H9 (cell line): ENCODE data around the gene ARMH3. TPM values are rescaled to one million over a fixed set of nuclear protein-coding genes. Genes with fewer than 3 reads are reported as not detected.

ENCODE experiments used
- DNase-seq: peaks from one replicate; pipeline ENCODE4 v3.0.0-alpha.2; 2017
- H2AFZ ChIP-seq: one replicate; pipeline ENCODE4 v1.6.1; 2013; ENCODE audit warnings: mild to moderate bottlenecking, low read length, control low read depth, moderate library complexity
- H2AK5ac ChIP-seq: 2 replicates; pipeline ENCODE4 v1.6.1; 2013; ENCODE audit warnings: low read length, control low read depth, mixed read lengths; ENCODE audit not compliant: insufficient read length
- H2BK120ac ChIP-seq: one replicate; pipeline ENCODE4 v1.6.1; 2013; ENCODE audit warnings: low read depth, mild to moderate bottlenecking, low read length, control low read depth, inconsistent platforms; ENCODE audit not compliant: poor library complexity, severe bottlenecking
- H2BK12ac ChIP-seq: 2 replicates; pipeline ENCODE4 v1.6.1; 2013; ENCODE audit warnings: low read length, control low read depth, mixed read lengths, low read depth; ENCODE audit not compliant: insufficient read length
- H2BK15ac ChIP-seq: 2 replicates; pipeline ENCODE4 v1.6.1; 2013; ENCODE audit warnings: low read depth, low read length, control low read depth
- H2BK20ac ChIP-seq: one replicate; pipeline ENCODE4 v1.6.1; 2013; ENCODE audit warnings: low read depth, mild to moderate bottlenecking, low read length, control low read depth, inconsistent platforms; ENCODE audit not compliant: poor library complexity, severe bottlenecking
- H2BK5ac ChIP-seq: 2 replicates; pipeline ENCODE4 v1.6.1; 2013; ENCODE audit warnings: low read length, control low read depth, mixed read lengths; ENCODE audit not compliant: insufficient read length
- H3K14ac ChIP-seq: 2 replicates; pipeline ENCODE4 v1.6.1; 2013; ENCODE audit warnings: low read length, control low read depth; ENCODE audit not compliant: insufficient read depth
- H3K18ac ChIP-seq: 2 replicates; pipeline ENCODE4 v1.6.1; 2013; ENCODE audit warnings: low read depth, mild to moderate bottlenecking, mixed read lengths, low read length, control low read depth; ENCODE audit not compliant: insufficient read length
- H3K23ac ChIP-seq: 2 replicates; pipeline ENCODE4 v1.6.1; 2013; ENCODE audit warnings: low read length, control low read depth, mixed read lengths, low read depth; ENCODE audit not compliant: insufficient read length
- H3K23me2 ChIP-seq: 2 replicates; pipeline ENCODE4 v1.6.1; 2013; ENCODE audit warnings: low read depth, mild to moderate bottlenecking, mixed read lengths, low read length, control low read depth; ENCODE audit not compliant: insufficient read length, poor library complexity, severe bottlenecking
- H3K27ac ChIP-seq: 2 replicates; pipeline ENCODE4 v1.5.1; 2013; ENCODE audit warnings: low read length, control low read depth, mixed read lengths, low read depth; ENCODE audit not compliant: insufficient read length
- H3K27me3 ChIP-seq: 2 replicates; pipeline ENCODE4 v1.6.1; 2013; ENCODE audit warnings: low read length, control low read depth, inconsistent platforms; ENCODE audit not compliant: insufficient read depth
- H3K4ac ChIP-seq: 2 replicates; pipeline ENCODE4 v1.6.1; 2013; ENCODE audit warnings: low read depth, mild to moderate bottlenecking, control low read depth, inconsistent platforms, low read length, moderate library complexity
- H3K4me1 ChIP-seq: 2 replicates; pipeline ENCODE4 v1.6.1; 2013; ENCODE audit warnings: low read length, control low read depth, inconsistent platforms; ENCODE audit not compliant: insufficient read depth
- H3K4me2 ChIP-seq: 2 replicates; pipeline ENCODE4 v1.6.1; 2013; ENCODE audit warnings: low read length, control low read depth, mixed read lengths; ENCODE audit not compliant: insufficient read length, insufficient read depth
- H3K56ac ChIP-seq: 2 replicates; pipeline ENCODE4 v1.6.1; 2013; ENCODE audit warnings: low read depth, mild to moderate bottlenecking, mixed read lengths, low read length, control low read depth; ENCODE audit not compliant: insufficient read length
- H3K79me1 ChIP-seq: 2 replicates; pipeline ENCODE4 v1.6.1; 2013; ENCODE audit warnings: low read depth, mild to moderate bottlenecking, moderate library complexity, low read length, control low read depth, inconsistent platforms; ENCODE audit not compliant: insufficient read depth, poor library complexity, severe bottlenecking
- H3K79me2 ChIP-seq: 2 replicates; pipeline ENCODE4 v1.6.1; 2013; ENCODE audit warnings: low read length, control low read depth, inconsistent platforms; ENCODE audit not compliant: insufficient read depth
- H3K9ac ChIP-seq: 2 replicates; pipeline ENCODE4 v1.6.1; 2013; ENCODE audit warnings: low read length, control low read depth, mixed read lengths; ENCODE audit not compliant: insufficient read length; ENCODE audit errors: extremely low read depth
- H3K9me3 ChIP-seq: one replicate; pipeline ENCODE4 v1.6.1; 2013; ENCODE audit warnings: low read depth, low read length, inconsistent platforms; ENCODE audit not compliant: control insufficient read depth
- H3T11ph ChIP-seq: one replicate; pipeline ENCODE4 v1.6.1; 2013; ENCODE audit warnings: mild to moderate bottlenecking, low read length, control low read depth, inconsistent platforms
- H4K20me1 ChIP-seq: one replicate; pipeline ENCODE4 v1.6.1; 2013; ENCODE audit not compliant: control insufficient read depth, insufficient read length, insufficient read depth
- H4K5ac ChIP-seq: 2 replicates; pipeline ENCODE4 v1.6.1; 2013; ENCODE audit warnings: low read depth, mild to moderate bottlenecking, mixed read lengths, low read length, control low read depth; ENCODE audit not compliant: insufficient read length
- H4K8ac ChIP-seq: replicated peaks from 2 replicates; pipeline ENCODE4 v1.6.1; 2013; ENCODE audit warnings: low read length, control low read depth, mixed read lengths, low read depth; ENCODE audit not compliant: insufficient read length
- H4K91ac ChIP-seq: 2 replicates; pipeline ENCODE4 v1.6.1; 2013; ENCODE audit warnings: low read depth, mild to moderate bottlenecking, moderate library complexity, mixed read lengths, low read length, control low read depth; ENCODE audit not compliant: insufficient read length
- H3K27ac Mint-ChIP-seq, 3 experiments: 2 replicates in 2 of 3; 3 replicates in 1 of 3; pipeline ENCODE4 v1.8.0; 2020 to 2021; ENCODE audit warnings: mixed read lengths in 3 of 3, mild to moderate bottlenecking in 1 of 3, moderate library complexity in 1 of 3
- H3K27me3 Mint-ChIP-seq: 2 replicates; pipeline ENCODE4 v1.8.0; 2021; ENCODE audit warnings: low read depth, mild to moderate bottlenecking, moderate library complexity, mixed read lengths
- H3K36me3 Mint-ChIP-seq, 3 experiments: 2 replicates in 2 of 3; 3 replicates in 1 of 3; pipeline ENCODE4 v1.8.0; 2020 to 2021; ENCODE audit warnings: low read depth in 3 of 3, mixed read lengths in 3 of 3; ENCODE audit not compliant: insufficient read depth in 1 of 3
- H3K4me1 Mint-ChIP-seq, 2 experiments: 2 replicates each; pipeline ENCODE4 v1.8.0; 2020; ENCODE audit warnings: mixed read lengths in 2 of 2
- H3K4me3 Mint-ChIP-seq, 2 experiments: 2 replicates in 1 of 2; 3 replicates in 1 of 2; pipeline ENCODE4 v1.8.0; 2020 to 2021; ENCODE audit warnings: mild to moderate bottlenecking in 2 of 2, mixed read lengths in 2 of 2, moderate library complexity in 1 of 2
- H3K9me3 Mint-ChIP-seq, 2 experiments: 2 replicates in 1 of 2; 3 replicates in 1 of 2; pipeline ENCODE4 v1.8.0; 2020; ENCODE audit warnings: mild to moderate bottlenecking in 2 of 2, mixed read lengths in 2 of 2, moderate library complexity in 1 of 2
- WGBS: extraction: QIAGEN DNeasy Blood & Tissue Kit; methylation state at CpG from one replicate; pipeline ENCODE4 v1.1.7; 2013; ENCODE audit warnings: missing lambda C conversion rate, low lambda C conversion rate, mixed read lengths; ENCODE audit not compliant: insufficient read length; ENCODE audit errors: extremely low coverage; 5-methylcytosine and 5-hydroxymethylcytosine counted together
- total RNA-seq: library from RNA; stranded (reverse); gene quantifications from 2 replicates; pipeline ENCODE4 v1.2.1, GENCODE V29; 2021
- TF ChIP-seq, protein P1 (sequence below): fragments of 200-600 bp; sonication (generic); conservative IDR thresholded peaks from 3 replicates; pipeline ENCODE4 v1.8.0; 2021; ENCODE audit warnings: antibody characterized with exemption, mild to moderate bottlenecking

ARMH3 gene
- total RNA-seq, 1 experiment from 2014 or later, result 20.4 TPM

DNA sequence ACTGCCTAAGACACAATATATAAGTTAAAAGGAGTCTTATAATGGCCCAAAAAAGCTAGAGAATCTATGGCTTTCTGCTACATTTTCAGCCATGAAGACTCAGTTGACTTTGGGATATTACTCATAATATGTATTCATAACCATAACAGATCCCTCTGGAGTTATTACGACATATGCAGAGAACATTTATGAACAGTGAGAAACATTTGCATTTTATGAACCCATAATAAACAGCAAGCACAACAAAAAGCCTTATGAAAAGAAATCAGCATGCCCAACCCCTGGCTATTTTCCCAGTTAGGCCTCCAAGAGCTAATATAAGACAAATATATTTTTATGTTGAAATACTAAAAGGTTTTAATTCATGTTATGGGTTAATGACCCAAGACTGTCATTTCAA is 52.4 kb downstream of the ARMH3 start:
- Histone ChIP-seq H3T11ph (no peak overlapping the region), H4K91ac (no peak overlapping the region), H3K27me3 (no peaks in the 10 kb centered on the region), H2BK5ac (no peak overlapping the region), H3K79me1 (no peaks in the 10 kb centered on the region), H2AK5ac (no peak overlapping the region), H4K5ac (no peak overlapping the region), H2BK12ac (no peak overlapping the region), H3K4me2 (no peak overlapping the region), H2BK15ac (no peak overlapping the region), H3K18ac (no peak overlapping the region), H3K9me3 (no peaks in the 10 kb centered on the region), H3K23ac (no peak overlapping the region), H3K9ac (no peak overlapping the region), H2BK120ac (no peak overlapping the region), H4K20me1 (no peaks in the 10 kb centered on the region), H2AFZ (no peak overlapping the region), H3K56ac (no peak overlapping the region), H3K23me2 (no peaks in the 10 kb centered on the region), H3K79me2 (no peaks in the 10 kb centered on the region), H3K4me1 (no peaks in the 10 kb centered on the region), H4K8ac (no peak overlapping the region), H3K4ac (no peak overlapping the region), H2BK20ac (no peak overlapping the region), H3K27ac (no peak overlapping the region), H3K14ac (no peak overlapping the region)
- no peak for DNase-seq
- WGBS, result no CpG with 5 or more reads among the region's 1 CpG
- TF ChIP-seq, protein P1, sequence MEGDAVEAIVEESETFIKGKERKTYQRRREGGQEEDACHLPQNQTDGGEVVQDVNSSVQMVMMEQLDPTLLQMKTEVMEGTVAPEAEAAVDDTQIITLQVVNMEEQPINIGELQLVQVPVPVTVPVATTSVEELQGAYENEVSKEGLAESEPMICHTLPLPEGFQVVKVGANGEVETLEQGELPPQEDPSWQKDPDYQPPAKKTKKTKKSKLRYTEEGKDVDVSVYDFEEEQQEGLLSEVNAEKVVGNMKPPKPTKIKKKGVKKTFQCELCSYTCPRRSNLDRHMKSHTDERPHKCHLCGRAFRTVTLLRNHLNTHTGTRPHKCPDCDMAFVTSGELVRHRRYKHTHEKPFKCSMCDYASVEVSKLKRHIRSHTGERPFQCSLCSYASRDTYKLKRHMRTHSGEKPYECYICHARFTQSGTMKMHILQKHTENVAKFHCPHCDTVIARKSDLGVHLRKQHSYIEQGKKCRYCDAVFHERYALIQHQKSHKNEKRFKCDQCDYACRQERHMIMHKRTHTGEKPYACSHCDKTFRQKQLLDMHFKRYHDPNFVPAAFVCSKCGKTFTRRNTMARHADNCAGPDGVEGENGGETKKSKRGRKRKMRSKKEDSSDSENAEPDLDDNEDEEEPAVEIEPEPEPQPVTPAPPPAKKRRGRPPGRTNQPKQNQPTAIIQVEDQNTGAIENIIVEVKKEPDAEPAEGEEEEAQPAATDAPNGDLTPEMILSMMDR, result no peak
- Mint-ChIP-seq H3K27me3 (no peaks in the 10 kb centered on the region), H3K4me3 (no peak overlapping the region), H3K9me3 (no peaks in the 10 kb centered on the region), H3K27ac (0 out of 7 replicates have a peak overlapping the region, but pooled peaks of 1 of the 3 experiments have one; percentile 38), H3K4me1 (no peaks in the 10 kb centered on the region), H3K36me3 (peaks cover 2 to 40% (median 26%) of the 10 kb centered on the region in 3 experiments)
